ENCODE measurements around the gene KLHL22. TPM values are rescaled to one million over a fixed set of nuclear protein-coding genes. Genes with fewer than 3 reads are reported as not detected.

KLHL22 gene
- total RNA-seq, 1 experiment from 2014 or later, result 14.8 TPM

GRCh38 chr22:20449819-20450550, 45.6 kb downstream of the KLHL22 start:
- no peak for ATAC-seq
- Histone ChIP-seq H4K20me1 (ENCODE audit: low read length) (no peaks in the 10 kb centered on the region), H3K4me3 (ENCODE audit: low read length) (no peak overlapping the region), H3K4me2 (ENCODE audit: low read length) (no peak overlapping the region), H3K9me2 (replicated peaks; ENCODE audit: low read length) (no peaks in the 10 kb centered on the region), H3K9me3 (ENCODE audit: low read length) (no peaks in the 10 kb centered on the region), H3K36me3 (ENCODE audit: low read depth, low read length) (no peaks in the 10 kb centered on the region), H3K79me2 (ENCODE audit: low read length) (no peaks in the 10 kb centered on the region), H3K4me1 (ENCODE audit: insufficient read depth, low read length) (no peaks in the 10 kb centered on the region), H3F3A (ENCODE audit: low read length, unreplicated experiment) (no peaks in the 10 kb centered on the region), H3K27me3 (ENCODE audit: low read length) (no peaks in the 10 kb centered on the region), H3K27ac (ENCODE audit: low read length) (no peak overlapping the region), H2AFZ (ENCODE audit: low read length) (no peak overlapping the region), H3K9ac (ENCODE audit: low read length) (no peak overlapping the region)
- TF ChIP-seq EZH2 (IDR thresholded peaks at IDR 0.05; ENCODE audit: low read length, unreplicated experiment) (no peak), CTCF (conservative IDR thresholded peaks at IDR 0.05; ENCODE audit: low read depth, low read length) (no peak), EZH2phosphoT487 (IDR thresholded peaks at IDR 0.05; ENCODE audit: borderline replicate concordance, low read length) (no peak)
- ChIA-PET CTCF (no interaction called here), POLR2A (ENCODE audit: unreplicated experiment) (no interaction called here)
- intact Hi-C loops (cut with micrococcal nuclease), result no loop called here
- no TSS peak for BruUV-seq (replicated peaks)
- no peak for DNase-seq

GRCh38 chr22:20448630-20449029, 47.0 kb downstream of the KLHL22 start:
- DNase-seq, result no peak
- Histone ChIP-seq H3K9ac (ENCODE audit: low read length) (no peak overlapping the region), H3K4me1 (ENCODE audit: insufficient read depth, low read length) (no peaks in the 10 kb centered on the region), H3K27me3 (ENCODE audit: low read length) (no peaks in the 10 kb centered on the region), H3F3A (ENCODE audit: low read length, unreplicated experiment) (no peaks in the 10 kb centered on the region), H3K79me2 (ENCODE audit: low read length) (no peaks in the 10 kb centered on the region), H3K4me2 (ENCODE audit: low read length) (no peak overlapping the region), H3K9me2 (replicated peaks; ENCODE audit: low read length) (no peaks in the 10 kb centered on the region), H4K20me1 (ENCODE audit: low read length) (no peaks in the 10 kb centered on the region), H3K36me3 (ENCODE audit: low read depth, low read length) (no peaks in the 10 kb centered on the region), H3K9me3 (ENCODE audit: low read length) (no peaks in the 10 kb centered on the region), H3K4me3 (ENCODE audit: low read length) (no peak overlapping the region), H2AFZ (ENCODE audit: low read length) (no peak overlapping the region), H3K27ac (ENCODE audit: low read length) (no peak overlapping the region)
- no peak for TF ChIP-seq CTCF (conservative IDR thresholded peaks at IDR 0.05; ENCODE audit: low read depth, low read length)
- no peak for TF ChIP-seq EZH2 (IDR thresholded peaks at IDR 0.05; ENCODE audit: low read length, unreplicated experiment)
- no peak for TF ChIP-seq EZH2phosphoT487 (IDR thresholded peaks at IDR 0.05; ENCODE audit: borderline replicate concordance, low read length)
- no peak for ATAC-seq
- BruUV-seq (replicated peaks), result no TSS peak
- intact Hi-C loops (cut with micrococcal nuclease), result no loop called here
- CTCF ChIA-PET, result no interaction called here
- POLR2A ChIA-PET (ENCODE audit: unreplicated experiment), result no interaction called here

DNA sequence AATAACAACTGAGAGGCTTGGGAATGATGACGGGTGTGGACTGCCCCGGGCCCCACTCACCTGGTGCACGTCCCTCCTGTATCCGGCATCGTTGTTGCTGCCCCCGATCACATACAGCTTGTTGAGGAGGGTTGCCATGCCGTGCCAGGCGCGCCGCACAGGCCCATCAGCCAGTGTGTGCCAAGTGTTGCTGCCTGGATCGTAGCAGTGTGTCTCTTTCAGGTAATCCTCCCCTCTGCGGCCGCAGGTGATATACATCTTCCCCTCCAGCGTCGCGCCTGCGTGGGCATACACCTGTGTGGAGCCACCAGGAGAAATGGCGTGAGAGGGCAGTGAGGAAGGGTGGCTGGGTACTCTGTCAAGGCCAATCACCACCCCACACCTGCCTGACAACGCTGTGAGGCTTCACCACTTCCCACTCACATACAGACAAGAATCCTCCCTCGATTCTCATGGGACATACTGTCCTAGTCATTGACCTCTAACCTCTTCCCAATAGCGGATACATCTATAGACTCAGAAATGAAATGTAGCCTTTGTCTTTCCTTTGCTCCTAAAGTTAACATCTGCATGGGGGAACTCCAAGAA, 49.1 kb downstream of the KLHL22 start:
- no peaks in the 10 kb centered on the region for H3K9me3 ChIP-seq (ENCODE audit: low read length)
- H3K27ac ChIP-seq (ENCODE audit: low read length), result no peak overlapping the region
- H3K27me3 ChIP-seq (ENCODE audit: low read length), result no peaks in the 10 kb centered on the region
- H3F3A ChIP-seq (ENCODE audit: low read length, unreplicated experiment), result no peaks in the 10 kb centered on the region
- CTCF ChIA-PET, result no interaction called here
- ATAC-seq (no peak), DNase-seq (no peak)
- H3K4me3 ChIP-seq (ENCODE audit: low read length), result no peak overlapping the region
- H3K9ac ChIP-seq (ENCODE audit: low read length), result no peak overlapping the region
- no peaks in the 10 kb centered on the region for H3K4me1 ChIP-seq (ENCODE audit: insufficient read depth, low read length)
- H3K36me3 ChIP-seq (ENCODE audit: low read depth, low read length), result no peaks in the 10 kb centered on the region
- POLR2A ChIA-PET (ENCODE audit: unreplicated experiment), result no interaction called here
- no peaks in the 10 kb centered on the region for H3K79me2 ChIP-seq (ENCODE audit: low read length)
- no TSS peak for BruUV-seq (replicated peaks)
- H2AFZ ChIP-seq (ENCODE audit: low read length), result no peak overlapping the region
- intact Hi-C loops (cut with micrococcal nuclease), result no loop called here
- TF ChIP-seq EZH2phosphoT487 (IDR thresholded peaks at IDR 0.05; ENCODE audit: borderline replicate concordance, low read length) (no peak), CTCF (conservative IDR thresholded peaks at IDR 0.05; ENCODE audit: low read depth, low read length) (no peak), EZH2 (IDR thresholded peaks at IDR 0.05; ENCODE audit: low read length, unreplicated experiment) (no peak)
- H3K4me2 ChIP-seq (ENCODE audit: low read length), result no peak overlapping the region
- no peaks in the 10 kb centered on the region for H4K20me1 ChIP-seq (ENCODE audit: low read length)
- no peaks in the 10 kb centered on the region for H3K9me2 ChIP-seq (replicated peaks; ENCODE audit: low read length)

All from PC-3 (cell line).